PC-9 (cell line): ENCODE data around the gene ERBB4.

Experiments
- EZH2 ChIP-seq: fragments of 200-600 bp; sonication (generic); IDR thresholded peaks from 2 replicates; pipeline ENCODE4 v1.8.0; 2017; ENCODE audit warnings: antibody characterized with exemption, low read depth
- TF ChIP-seq, protein P1 (sequence below): fragments of 200-600 bp; sonication (generic); conservative IDR thresholded peaks from 2 replicates; pipeline ENCODE4 v1.6.1; 2017; ENCODE audit warnings: mixed run types, antibody characterized with exemption, mild to moderate bottlenecking, moderate library complexity

- TF ChIP-seq, protein P1, sequence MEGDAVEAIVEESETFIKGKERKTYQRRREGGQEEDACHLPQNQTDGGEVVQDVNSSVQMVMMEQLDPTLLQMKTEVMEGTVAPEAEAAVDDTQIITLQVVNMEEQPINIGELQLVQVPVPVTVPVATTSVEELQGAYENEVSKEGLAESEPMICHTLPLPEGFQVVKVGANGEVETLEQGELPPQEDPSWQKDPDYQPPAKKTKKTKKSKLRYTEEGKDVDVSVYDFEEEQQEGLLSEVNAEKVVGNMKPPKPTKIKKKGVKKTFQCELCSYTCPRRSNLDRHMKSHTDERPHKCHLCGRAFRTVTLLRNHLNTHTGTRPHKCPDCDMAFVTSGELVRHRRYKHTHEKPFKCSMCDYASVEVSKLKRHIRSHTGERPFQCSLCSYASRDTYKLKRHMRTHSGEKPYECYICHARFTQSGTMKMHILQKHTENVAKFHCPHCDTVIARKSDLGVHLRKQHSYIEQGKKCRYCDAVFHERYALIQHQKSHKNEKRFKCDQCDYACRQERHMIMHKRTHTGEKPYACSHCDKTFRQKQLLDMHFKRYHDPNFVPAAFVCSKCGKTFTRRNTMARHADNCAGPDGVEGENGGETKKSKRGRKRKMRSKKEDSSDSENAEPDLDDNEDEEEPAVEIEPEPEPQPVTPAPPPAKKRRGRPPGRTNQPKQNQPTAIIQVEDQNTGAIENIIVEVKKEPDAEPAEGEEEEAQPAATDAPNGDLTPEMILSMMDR = no peak
- no peak for TF ChIP-seq EZH2
Observed at GRCh38 chr2:211453311-211453887, 1085.2 kb downstream of the ERBB4 start.
